Stomach (tissue), 9 donors: ENCODE results near the gene MBTD1. TPM values are rescaled to one million over a fixed set of nuclear protein-coding genes. Genes with fewer than 3 reads are reported as not detected.

ENCODE experiments used
- DNase-seq, 2 donors: peaks; one replicate each; pipeline versions ENCODE4 v3.0.0 to v3.0.0-alpha.2; 2013 to 2019
- H3K27ac ChIP-seq, 5 donors: fragments of 200-600 bp in 4 of 5; sonication (generic) in 4 of 5; one replicate each; pipeline ENCODE4 v1.5.1; 2013 to 2019; ENCODE audit warnings: mild to moderate bottlenecking in 1 of 5, moderate library complexity in 1 of 5
- H3K27me3 ChIP-seq, 3 donors: fragments of 200-600 bp; sonication (generic); one replicate each; pipeline ENCODE4 v1.5.1; 2017 to 2019; ENCODE audit warnings: mixed run types in 1 of 3
- H3K36me3 ChIP-seq, 4 donors: fragments of 200-600 bp; sonication (generic); 1 replicate in 3 of 4; 2 replicates in 1 of 4; pipeline ENCODE4 v1.5.1; 2016 to 2019
- H3K4me1 ChIP-seq, 4 donors: fragments of 200-600 bp; sonication (generic); one replicate each; pipeline ENCODE4 v1.5.1; 2016 to 2019
- H3K4me3 ChIP-seq, 4 donors: fragments of 200-600 bp; sonication (generic) in 3 of 4; one replicate each; pipeline ENCODE4 v1.5.1; 2016 to 2019; ENCODE audit warnings: mild to moderate bottlenecking in 1 of 4
- H3K9me3 ChIP-seq, 4 donors: fragments of 200-600 bp; sonication (generic); one replicate each; pipeline ENCODE4 v1.5.1; 2016 to 2019
- CTCF ChIP-seq, 7 experiments: fragments of 450-650 bp in 4 of 7; fragments of 200-600 bp in 3 of 7; sonication (generic) in 3 of 7; IDR thresholded peaks; one replicate each; pipeline ENCODE4 v1.5.1; 2016 to 2019; ENCODE audit warnings: antibody characterized with exemption in 7 of 7, control low read depth in 2 of 7, mild to moderate bottlenecking in 1 of 7
- EP300 ChIP-seq: sonication (generic); formaldehyde crosslinking; IDR thresholded peaks from one replicate; pipeline ENCODE4 v1.6.1; 2017; ENCODE audit warnings: antibody characterized with exemption
- POLR2A ChIP-seq, 4 donors: fragments of 450-650 bp; IDR thresholded peaks; one replicate each; pipeline ENCODE4 v1.6.1; 2016; ENCODE audit warnings: antibody characterized with exemption in 4 of 4, control low read depth in 2 of 4, mild to moderate bottlenecking in 1 of 4, moderate library complexity in 1 of 4
- POLR2AphosphoS5 ChIP-seq, 3 donors: sonication (generic); formaldehyde crosslinking; IDR thresholded peaks; one replicate each; pipeline ENCODE4 v1.6.1; 2016; ENCODE audit warnings: antibody characterized with exemption in 3 of 3
- WGBS, 5 donors: extraction: QIAGEN DNeasy Blood & Tissue Kit in 3 of 5; methylation state at CpG; one replicate each; pipeline versions ENCODE4 v1.1.5 to v1.1.7; 2013 to 2018; 5-methylcytosine and 5-hydroxymethylcytosine counted together
- intact Hi-C: fragments of 100-400 bp; cut with DNase I; formaldehyde crosslinking; loops from one replicate; pipeline ENCODE4 v1.15.1; 2023; ENCODE audit warnings: low total_unique reads
- polyA plus RNA-seq, 3 donors: library from polyadenylated mRNA; stranded (reverse); fragments of 200-250 nt; gene quantifications; one replicate each; pipeline ENCODE4 v1.2.3, GENCODE V29; 2013
- total RNA-seq, 5 donors: library from RNA; depleted of rRNA; stranded (reverse); fragments of >200 nt; gene quantifications; one replicate each; pipeline versions ENCODE4 v1.1.0 to v1.2.3, GENCODE V29; 2014 to 2016
- donor health status: healthy with polysubstance abuse.
- donor health status: Bipolar disorder and iron deficiency.
- donor health status: healthy.

Gene MBTD1
- total and polyA plus RNA-seq, 8 donors, result 4.4 to 56.7 (median 9.8) TPM

DNA sequence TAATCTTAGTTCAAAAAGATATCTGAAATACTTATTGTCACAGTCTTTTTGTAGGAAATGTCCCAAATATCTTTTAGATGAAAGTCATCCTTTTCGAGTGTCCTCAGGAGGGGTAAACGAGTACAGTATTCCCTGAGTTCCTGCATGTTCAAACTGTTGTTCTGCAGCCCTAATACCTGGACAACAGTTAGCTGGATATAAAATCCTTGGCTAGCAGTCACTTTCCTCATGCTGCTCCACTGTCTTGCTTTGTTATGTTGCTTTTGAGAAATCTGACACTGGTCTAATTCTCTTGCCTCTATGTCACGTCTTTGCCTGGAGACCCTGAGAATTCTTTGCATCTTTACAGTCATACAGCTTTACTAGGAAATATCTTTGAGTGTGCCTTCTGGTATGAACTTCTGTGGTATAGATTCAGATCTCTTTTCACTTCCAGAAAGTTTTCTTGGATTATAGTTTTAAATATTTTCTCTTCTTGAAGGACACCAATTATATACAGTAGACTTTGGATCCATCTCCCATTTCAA lies 9.5 kb downstream of the MBTD1 start:
- Histone ChIP-seq H3K36me3 (peaks cover 0 to 32% (median 29%) of the 10 kb centered on the region in 4 donors), H3K4me1 (peaks cover 0 to 21% (median 11%) of the 10 kb centered on the region in 4 donors), H3K9me3 (no peaks in the 10 kb centered on the region), H3K4me3 (no peak overlapping the region), H3K27me3 (no peaks in the 10 kb centered on the region), H3K27ac (no peak overlapping the region)
- no peak for DNase-seq
- intact Hi-C loops, result no loop called here
- TF ChIP-seq POLR2AphosphoS5 (IDR thresholded peaks at IDR 0.05), result no peak
- TF ChIP-seq POLR2A (IDR thresholded peaks at IDR 0.05), result no peak
- TF ChIP-seq EP300, result no peak
- TF ChIP-seq CTCF (IDR thresholded peaks at IDR 0.05), result no peak
- 96 to 100% (median 97%) methylated on average over 3 of the region's 3 CpGs for WGBS, 5 donors

DNA sequence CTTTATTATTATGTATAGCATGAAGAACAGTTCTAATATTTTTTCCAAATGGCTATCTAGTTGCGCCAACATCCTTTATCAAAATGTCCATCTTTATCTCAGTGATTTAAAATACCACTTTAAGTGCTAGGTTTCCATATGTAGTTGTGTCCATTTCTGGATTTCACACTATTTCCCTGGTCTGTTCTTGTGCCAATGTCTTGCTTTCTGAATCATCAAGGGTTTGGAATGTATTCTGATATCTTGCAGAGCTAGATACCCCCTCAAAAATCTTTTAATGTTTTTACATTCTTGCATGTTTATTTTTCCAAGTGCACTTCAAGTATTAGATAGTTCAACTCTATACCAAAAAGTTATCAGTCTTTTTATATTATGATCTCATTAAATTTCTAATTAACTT lies 14.3 kb downstream of the MBTD1 start:
- Histone ChIP-seq H3K9me3 (no peaks in the 10 kb centered on the region), H3K27ac (no peak overlapping the region), H3K4me1 (peaks cover 0 to 10% (median 0%) of the 10 kb centered on the region in 4 donors), H3K36me3 (peaks cover 0 to 3% (median 0%) of the 10 kb centered on the region in 4 donors), H3K4me3 (no peak overlapping the region), H3K27me3 (no peaks in the 10 kb centered on the region)
- intact Hi-C loops, result no loop called here
- no peak for DNase-seq
- TF ChIP-seq POLR2AphosphoS5 (IDR thresholded peaks at IDR 0.05) (no peak), POLR2A (IDR thresholded peaks at IDR 0.05) (no peak), EP300 (no peak), CTCF (IDR thresholded peaks at IDR 0.05) (no peak)
- WGBS, 5 donors, result 93 to 99% (median 97%) methylated on average over 1 of the region's 1 CpG

DNA sequence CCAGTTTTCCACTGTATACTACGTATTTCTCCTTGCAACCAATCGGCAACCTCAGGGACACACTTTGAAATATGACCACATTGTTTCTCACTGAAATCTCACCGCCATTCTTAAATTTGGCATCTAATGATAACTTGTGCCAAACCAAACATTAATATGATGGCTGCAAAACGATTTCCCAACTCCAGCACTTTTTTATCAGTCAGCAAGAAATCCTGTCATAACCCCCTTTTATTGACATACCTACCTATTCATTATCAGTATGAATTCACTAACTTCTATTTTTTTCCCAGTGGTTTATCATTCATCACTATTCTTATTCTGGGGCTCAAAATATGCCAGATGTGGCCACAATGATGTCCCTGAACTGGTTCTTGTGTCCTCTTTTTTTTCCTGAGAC lies 15.8 kb downstream of the MBTD1 start:
- no peaks in the 10 kb centered on the region for H3K27me3 ChIP-seq
- no peak overlapping the region for H3K27ac ChIP-seq
- no peak overlapping the region for H3K4me3 ChIP-seq
- peaks cover 0 to 10% (median 0%) of the 10 kb centered on the region in 4 donors for H3K4me1 ChIP-seq
- H3K36me3 ChIP-seq, result peaks cover 0 to 3% (median 0%) of the 10 kb centered on the region in 4 donors
- 50 to 75% (median 65%) methylated on average over 4 of the region's 4 CpGs for WGBS, 5 donors
- TF ChIP-seq POLR2A (IDR thresholded peaks at IDR 0.05) (no peak), POLR2AphosphoS5 (IDR thresholded peaks at IDR 0.05) (no peak), EP300 (no peak), CTCF (IDR thresholded peaks at IDR 0.05) (no peak)
- intact Hi-C loops, result no loop called here
- H3K9me3 ChIP-seq, result no peaks in the 10 kb centered on the region
- no peak for DNase-seq

DNA sequence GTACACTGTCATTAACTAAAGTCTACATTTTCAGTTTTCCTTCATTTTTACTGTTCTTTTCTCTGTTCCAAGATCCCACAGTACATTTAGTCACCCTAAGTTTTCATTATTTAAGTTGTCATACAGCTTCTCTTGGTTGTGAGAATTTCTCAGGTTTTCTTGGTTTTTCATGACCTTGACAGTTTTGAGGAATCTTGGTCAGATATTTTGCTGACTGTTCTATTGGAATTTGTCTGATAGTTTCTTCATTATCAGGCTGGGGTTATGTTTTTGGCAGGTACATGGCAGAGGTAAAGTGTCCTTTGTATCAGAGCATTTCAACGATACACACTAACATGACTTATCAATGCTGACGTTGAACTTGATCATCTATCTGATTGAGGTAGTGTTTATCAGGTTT lies 19.6 kb downstream of the MBTD1 start:
- intact Hi-C loops, result no loop called here
- 26 to 69% (median 38%) methylated on average over 2 of the region's 2 CpGs for WGBS, 5 donors
- TF ChIP-seq CTCF (IDR thresholded peaks at IDR 0.05), result no peak

More for the DNA sequence above, 19.6 kb downstream of the MBTD1 start:
- Histone ChIP-seq H3K27me3 (no peaks in the 10 kb centered on the region), H3K27ac (no peak overlapping the region), H3K9me3 (no peaks in the 10 kb centered on the region), H3K36me3 (peaks cover 0 to 6% (median 1%) of the 10 kb centered on the region in 4 donors), H3K4me3 (no peak overlapping the region), H3K4me1 (peaks cover 0 to 23% (median 0%) of the 10 kb centered on the region in 4 donors)
- DNase-seq, result no peak
